HEK293T (cell line): ENCODE results near the gene UCP3.

Experiments
- BHLHE40 ChIP-seq: fragments of 450-650 bp; IDR thresholded peaks from 2 replicates; pipeline ENCODE4 v1.6.1; 2016; ENCODE audit warnings: mild to moderate bottlenecking, moderate library complexity, borderline replicate concordance
- ELF4 ChIP-seq: fragments of 450-650 bp; IDR thresholded peaks from 2 replicates; pipeline ENCODE4 v1.6.1; 2017; ENCODE audit warnings: antibody characterized with exemption
- FOXA1 ChIP-seq: fragments of 450-650 bp; IDR thresholded peaks from 2 replicates; pipeline ENCODE4 v1.6.1; 2016; ENCODE audit warnings: mild to moderate bottlenecking
- NFRKB ChIP-seq: fragments of 450-650 bp; IDR thresholded peaks from 2 replicates; pipeline ENCODE4 v1.6.1; 2016; ENCODE audit warnings: mild to moderate bottlenecking, moderate library complexity
- SP1 ChIP-seq: fragments of 450-650 bp; IDR thresholded peaks from 2 replicates; pipeline ENCODE4 v1.6.1; 2017

DNA sequence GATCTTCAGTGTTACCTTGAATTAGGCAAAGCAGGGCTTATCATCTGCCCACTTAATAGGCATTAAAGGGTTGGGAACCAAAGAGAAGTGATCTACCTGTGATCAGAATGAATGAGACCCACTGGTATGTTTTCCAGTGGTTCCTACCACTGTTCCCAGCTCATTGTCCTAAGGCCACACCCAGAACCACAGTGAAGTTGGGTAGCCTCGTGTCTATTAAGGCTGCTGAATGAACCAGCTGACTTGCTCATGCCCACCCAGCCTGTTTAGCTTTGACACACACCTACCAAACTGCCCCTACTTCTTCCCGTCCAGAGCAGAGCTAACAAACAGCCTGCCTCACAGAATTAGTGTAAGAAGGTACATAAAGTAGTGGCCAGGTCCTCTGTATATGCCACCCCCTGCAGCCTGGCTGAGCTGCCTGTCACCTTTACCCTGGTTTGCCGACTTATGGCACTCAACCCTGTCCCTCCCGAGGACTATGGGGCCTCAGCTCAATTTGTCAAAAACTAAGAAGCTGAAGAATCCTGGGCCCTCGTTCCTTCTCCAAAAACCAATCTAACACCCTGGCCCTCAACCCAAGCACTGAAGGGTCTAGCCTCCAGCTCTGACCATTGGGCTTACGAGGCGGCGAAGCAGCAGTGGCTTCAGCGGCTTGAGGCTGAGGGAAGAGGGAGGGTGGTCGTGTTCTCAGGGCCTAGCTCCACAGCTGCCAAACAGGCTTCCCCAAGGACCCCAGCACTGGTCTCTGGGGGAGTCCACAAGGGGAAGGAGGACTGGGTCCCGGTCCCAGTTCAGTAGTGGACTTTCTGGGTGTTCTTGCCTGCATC lies 36.0 kb downstream of the UCP3 start:
- TF ChIP-seq SP1 (no peak), BHLHE40 (no peak), NFRKB (no peak), FOXA1 (no peak), ELF4 (no peak)
